ENCODE results near the gene RASSF3. TPM values are rescaled to one million over a fixed set of nuclear protein-coding genes. Genes with fewer than 3 reads are reported as not detected.

The RASSF3 gene
- total RNA-seq, 1 donor from 2014 or later = 90.6 TPM

GRCh38 chr12:64723630-64724029 lies 113.3 kb downstream of the RASSF3 start:
- DNase-seq (ENCODE audit: low spot score) = no peak

DNA sequence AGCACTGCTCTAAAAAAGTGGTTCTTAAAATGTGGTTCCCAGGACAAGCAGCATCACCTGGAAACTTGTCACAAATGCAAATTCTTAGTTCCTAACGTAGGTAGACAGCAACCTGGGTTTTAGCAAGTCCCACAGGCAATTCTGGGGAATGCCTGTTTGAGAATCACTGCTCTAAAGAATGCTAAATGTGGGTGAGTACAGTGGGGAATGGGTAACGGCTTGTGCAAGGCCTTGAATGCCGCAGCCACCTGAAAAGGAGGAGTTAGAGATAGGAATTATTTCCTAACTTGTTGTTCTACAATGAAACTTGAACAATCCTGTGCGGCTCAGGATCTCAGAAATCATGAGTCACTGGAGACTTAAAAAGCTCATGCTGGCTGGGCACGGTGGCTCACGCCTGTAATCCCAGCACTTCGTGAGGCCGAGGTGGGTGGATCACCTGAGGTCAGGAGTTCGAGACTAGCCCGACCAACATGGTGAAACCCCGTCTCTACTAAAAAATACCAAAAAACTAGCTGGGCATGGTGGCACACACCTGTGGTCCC lies 114.0 kb downstream of the RASSF3 start:
- no peak for DNase-seq (ENCODE audit: low spot score)

- no peak for DNase-seq (ENCODE audit: low spot score)
Observed at GRCh38 chr12:64729909-64730587, 119.8 kb downstream of the RASSF3 start.

- DNase-seq (ENCODE audit: low spot score) = no peak
Observed at GRCh38 chr12:64730588-64730969, 120.3 kb downstream of the RASSF3 start.

- no peak for DNase-seq (ENCODE audit: low spot score)
Observed at GRCh38 chr12:64731683-64732082, 121.4 kb downstream of the RASSF3 start.

DNA sequence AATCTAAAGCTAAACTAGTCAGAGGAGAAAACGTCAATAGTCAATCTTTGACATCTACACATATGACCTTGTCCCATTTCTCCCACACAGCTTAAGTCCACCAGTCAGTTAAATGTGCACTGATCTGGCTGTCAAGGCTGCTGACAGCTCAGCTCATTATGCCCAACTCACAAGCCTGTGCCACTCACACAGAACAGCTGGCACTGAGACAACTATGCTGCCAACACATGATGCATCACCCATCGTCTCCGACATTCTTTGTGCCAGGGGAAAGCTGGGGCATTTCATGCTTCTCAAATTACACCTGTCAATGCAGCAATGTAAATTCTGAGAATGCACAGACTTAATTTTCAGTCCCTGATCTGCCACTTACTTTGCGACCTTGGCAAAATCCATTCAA lies 123.6 kb downstream of the RASSF3 start:
- DNase-seq (ENCODE audit: low spot score) = no peak

GRCh38 chr12:64735442-64735841 lies 125.1 kb downstream of the RASSF3 start:
- DNase-seq (ENCODE audit: low spot score) = no peak

- DNase-seq (ENCODE audit: low spot score) = no peak
Observed at GRCh38 chr12:64736771-64737170, 126.5 kb downstream of the RASSF3 start.

GRCh38 chr12:64737539-64737938 lies 127.2 kb downstream of the RASSF3 start:
- no peak for DNase-seq (ENCODE audit: low spot score)

- DNase-seq (ENCODE audit: low spot score) = no peak
Observed at GRCh38 chr12:64739778-64740177, 129.5 kb downstream of the RASSF3 start.

GRCh38 chr12:64740646-64741045 lies 130.4 kb downstream of the RASSF3 start:
- no peak for DNase-seq (ENCODE audit: low spot score)

DNA sequence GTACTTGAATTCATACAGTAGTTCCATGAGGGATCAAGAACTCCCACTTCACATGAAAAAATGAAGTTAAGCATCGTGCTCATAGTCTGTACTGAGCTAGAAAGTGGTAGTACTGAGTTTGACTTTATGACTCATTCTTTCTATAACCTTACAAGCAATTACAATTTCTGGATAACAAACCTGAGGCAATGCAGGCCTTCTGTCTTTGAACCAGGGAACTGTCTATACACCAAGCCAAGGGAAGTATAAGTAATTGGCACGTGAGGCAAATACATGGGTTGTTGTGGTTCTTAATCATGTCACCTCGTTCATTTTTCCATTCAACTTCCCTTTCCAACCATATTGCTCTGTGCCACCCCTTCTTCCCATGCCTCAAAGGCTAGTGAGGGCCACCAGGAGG lies 132.1 kb downstream of the RASSF3 start:
- no peak for DNase-seq (ENCODE audit: low spot score)

DNA sequence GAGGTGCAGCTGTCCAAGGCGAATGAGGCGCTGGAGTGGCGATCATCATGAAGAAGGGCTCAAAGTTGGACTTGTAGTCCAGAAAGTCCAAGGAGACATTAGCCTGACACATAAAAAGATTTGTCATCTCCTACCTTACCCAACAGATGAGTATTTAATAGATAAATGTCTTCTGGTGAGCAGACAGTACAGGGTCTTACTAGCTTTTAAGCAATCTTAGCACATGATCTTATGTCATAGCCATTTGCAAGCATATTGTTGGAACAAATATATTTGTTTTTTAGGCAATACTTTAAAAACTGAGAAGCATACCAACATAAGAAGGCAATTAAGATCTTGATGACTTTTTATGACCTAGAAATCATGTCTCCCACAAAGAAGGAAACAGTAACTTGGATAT lies 132.9 kb downstream of the RASSF3 start:
- no peak for DNase-seq (ENCODE audit: low spot score)

- no peak for DNase-seq (ENCODE audit: low spot score)
Observed at GRCh38 chr12:64744422-64745258, 134.3 kb downstream of the RASSF3 start.

DNA sequence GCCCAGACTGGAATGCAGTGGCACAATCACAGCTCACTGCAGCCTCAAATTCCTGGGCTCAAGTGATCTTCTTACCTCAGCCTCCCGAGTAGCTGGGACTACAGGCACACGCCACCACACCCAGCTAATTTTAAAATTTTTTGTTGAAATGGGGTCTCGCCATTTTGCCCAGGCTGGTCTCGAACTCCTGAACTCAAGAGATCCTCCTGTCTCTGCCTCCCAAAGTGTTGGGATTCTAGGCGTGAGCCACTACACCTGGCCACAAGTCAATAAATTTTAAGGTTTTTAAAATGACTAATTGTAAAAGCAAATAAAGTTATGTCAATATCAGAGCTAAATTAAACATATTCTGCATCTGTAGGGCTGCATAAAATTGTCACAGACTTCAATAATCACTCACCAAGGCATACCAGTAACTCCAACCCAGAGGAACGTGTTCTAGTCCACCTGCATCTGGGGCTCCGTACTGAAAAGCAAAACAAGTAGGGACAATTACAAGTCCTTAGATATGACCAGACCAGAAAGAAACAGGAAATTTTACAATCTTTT lies 135.0 kb downstream of the RASSF3 start:
- no peak for DNase-seq (ENCODE audit: low spot score)

GRCh38 chr12:64745980-64746379 lies 135.7 kb downstream of the RASSF3 start:
- DNase-seq (ENCODE audit: low spot score) = no peak

- DNase-seq (ENCODE audit: low spot score) = no peak
Observed at GRCh38 chr12:64746663-64747062, 136.4 kb downstream of the RASSF3 start.

Small RNAs within 50 kb of the gene (microRNA-seq; reads per million reads assigned to microRNA genes)
- gene MIR548C (ENCODE audit: borderline number of aligned reads) = not detected
- gene MIR548Z (ENCODE audit: borderline number of aligned reads) = not detected

Other genes starting within 250 kb of the RASSF3 start
- gene C12orf56, start 219.7 kb upstream of the RASSF3 start, total RNA-seq = not detected
- gene XPOT, start 206.1 kb upstream of the RASSF3 start, total RNA-seq = 96.1 TPM
- 23.4 TPM for gene TBK1, start 158.4 kb upstream of the RASSF3 start, total RNA-seq
- 278 TPM for gene GNS, start 148.9 kb downstream of the RASSF3 start, total RNA-seq
- 5.9 TPM for gene TBC1D30, start 214.2 kb downstream of the RASSF3 start, total RNA-seq

All from mesenteric fat pad (tissue), 1 donor.